LNCAP (cell line): Measurements from ENCODE around the gene BCL6B.

ENCODE experiments used
- TF ChIP-seq, protein P1 (sequence below): fragments of 450-650 bp; IDR thresholded peaks from 2 replicates; pipeline ENCODE4 v1.5.1; 2017; ENCODE audit warnings: mild to moderate bottlenecking

Gene BCL6B

GRCh38 chr17:6995500-6996255 lies 27.2 kb upstream of the BCL6B start, which contains the start of gene ALOX12:
Gene ALOX12, plus strand, starts transcription at chr17:6996049. Its CDS starts 69 bp downstream, at chr17:6996118.
- TF ChIP-seq, protein P1, sequence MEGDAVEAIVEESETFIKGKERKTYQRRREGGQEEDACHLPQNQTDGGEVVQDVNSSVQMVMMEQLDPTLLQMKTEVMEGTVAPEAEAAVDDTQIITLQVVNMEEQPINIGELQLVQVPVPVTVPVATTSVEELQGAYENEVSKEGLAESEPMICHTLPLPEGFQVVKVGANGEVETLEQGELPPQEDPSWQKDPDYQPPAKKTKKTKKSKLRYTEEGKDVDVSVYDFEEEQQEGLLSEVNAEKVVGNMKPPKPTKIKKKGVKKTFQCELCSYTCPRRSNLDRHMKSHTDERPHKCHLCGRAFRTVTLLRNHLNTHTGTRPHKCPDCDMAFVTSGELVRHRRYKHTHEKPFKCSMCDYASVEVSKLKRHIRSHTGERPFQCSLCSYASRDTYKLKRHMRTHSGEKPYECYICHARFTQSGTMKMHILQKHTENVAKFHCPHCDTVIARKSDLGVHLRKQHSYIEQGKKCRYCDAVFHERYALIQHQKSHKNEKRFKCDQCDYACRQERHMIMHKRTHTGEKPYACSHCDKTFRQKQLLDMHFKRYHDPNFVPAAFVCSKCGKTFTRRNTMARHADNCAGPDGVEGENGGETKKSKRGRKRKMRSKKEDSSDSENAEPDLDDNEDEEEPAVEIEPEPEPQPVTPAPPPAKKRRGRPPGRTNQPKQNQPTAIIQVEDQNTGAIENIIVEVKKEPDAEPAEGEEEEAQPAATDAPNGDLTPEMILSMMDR, result no peak

- TF ChIP-seq, protein P1, result no peak
Measured at GRCh38 chr17:6996256-6997011, 26.4 kb upstream of the BCL6B start.

DNA sequence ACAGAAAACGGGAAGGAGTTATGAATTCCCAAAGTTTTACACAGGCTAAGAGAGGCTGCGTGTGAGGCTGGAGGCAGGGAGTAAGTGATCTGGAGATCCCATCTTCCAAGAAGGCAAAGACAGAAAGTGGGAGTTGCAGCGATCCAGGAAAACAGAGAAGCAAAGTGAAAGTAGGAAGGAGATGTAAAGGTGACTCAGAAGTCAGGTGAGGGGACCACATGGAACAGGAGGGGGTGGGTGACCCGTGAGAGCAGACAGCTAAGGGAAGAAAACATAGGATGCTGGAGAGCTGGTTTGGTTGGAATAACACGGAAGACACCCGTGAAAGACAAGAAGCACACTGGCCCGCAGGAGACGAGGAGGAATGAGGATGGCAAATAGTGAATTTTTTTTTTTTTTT lies 25.7 kb upstream of the BCL6B start:
- TF ChIP-seq, protein P1, result no peak

GRCh38 chr17:6998855-6999508 lies 23.9 kb upstream of the BCL6B start:
- TF ChIP-seq, protein P1, result no peak

DNA sequence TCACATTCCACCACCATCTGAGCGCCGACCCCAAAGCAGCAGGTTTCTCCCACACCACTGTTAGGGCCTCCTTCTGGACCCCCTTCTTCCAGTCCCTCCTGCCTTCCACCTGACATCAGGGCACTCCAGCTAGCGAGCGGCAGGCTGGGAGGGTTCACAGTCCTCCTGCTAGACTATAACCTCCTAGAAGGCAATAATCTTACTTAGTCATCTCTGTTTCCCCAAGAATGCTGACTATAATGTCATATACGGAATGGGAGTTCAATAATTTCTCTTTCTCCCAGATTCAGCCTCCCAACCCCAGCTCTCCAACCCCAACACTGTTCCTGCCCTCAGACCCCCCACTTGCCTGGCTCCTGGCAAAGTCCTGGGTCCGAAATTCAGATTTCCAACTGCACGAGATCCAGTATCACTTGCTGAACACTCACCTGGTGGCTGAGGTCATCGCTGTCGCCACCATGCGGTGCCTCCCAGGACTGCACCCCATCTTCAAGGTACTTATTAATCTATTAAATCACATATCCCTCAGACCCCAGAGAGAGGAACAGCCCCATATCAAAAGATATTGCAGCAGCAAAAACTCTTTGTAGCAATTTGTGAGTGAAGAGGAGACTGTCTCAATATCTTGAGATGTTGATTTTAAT lies 21.4 kb upstream of the BCL6B start:
- TF ChIP-seq, protein P1, result peak; percentile 78

DNA sequence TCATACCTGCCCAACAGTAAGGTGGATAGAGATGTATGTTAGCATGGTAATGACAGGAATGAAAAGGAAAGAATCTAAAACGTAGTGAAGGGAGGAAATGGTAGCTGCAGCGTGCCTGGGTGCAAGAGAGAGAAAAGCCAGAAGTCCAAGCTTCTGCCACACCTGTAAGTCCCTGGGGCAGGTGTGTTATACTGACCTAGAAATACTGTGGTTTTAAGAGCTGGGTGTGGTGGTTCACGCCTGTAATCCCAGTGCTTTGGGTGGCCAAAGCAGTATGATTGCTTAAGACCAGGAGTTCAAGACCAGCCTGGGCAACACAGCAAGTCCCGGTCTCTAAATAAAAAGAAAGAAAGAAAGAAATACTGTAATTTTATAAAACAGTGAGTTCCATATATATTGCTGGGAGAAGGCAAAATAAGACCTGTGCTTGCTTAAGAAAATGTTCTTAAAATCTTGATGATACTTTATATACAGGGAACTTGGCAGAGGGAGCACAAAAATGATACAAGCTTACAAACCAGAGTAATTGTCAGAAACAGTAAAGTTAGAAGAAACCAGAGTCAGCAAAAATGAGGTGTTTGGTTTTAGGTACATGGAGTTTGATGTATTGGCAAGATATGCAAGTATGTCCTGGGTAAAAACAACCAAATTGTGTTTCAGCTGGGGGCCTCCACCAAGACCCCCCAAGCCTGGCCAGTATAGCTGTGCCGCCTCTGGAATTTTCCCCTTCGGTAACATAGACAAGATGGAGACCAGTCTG lies 20.4 kb upstream of the BCL6B start:
- TF ChIP-seq, protein P1, result no peak
